Measurements from ENCODE around the gene ABCG4.
A peak's percentile ranks its signal among the peaks of the same experiment; 100 is the strongest.

Gene ABCG4

DNA sequence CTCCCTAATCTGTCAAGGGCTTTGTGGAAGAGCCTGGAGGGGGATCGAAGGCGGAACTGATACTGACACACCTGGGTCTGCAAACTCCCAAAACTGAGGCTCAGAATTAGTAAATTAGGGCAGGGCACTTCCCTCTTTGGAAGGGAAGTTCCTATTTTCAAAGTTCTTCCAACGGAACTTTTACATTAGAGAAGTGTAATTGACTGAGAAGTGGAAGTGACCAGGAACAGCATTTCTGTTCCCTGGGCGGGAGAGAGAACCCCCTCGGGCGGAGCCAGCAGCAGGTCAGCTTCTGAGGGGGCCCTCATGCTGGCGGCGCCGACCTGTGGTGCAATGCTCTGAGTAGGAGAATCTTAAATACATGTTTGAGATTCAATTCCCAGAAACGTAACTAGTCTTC, 56.2 kb downstream of the ABCG4 start:
- DNase-seq, result peak in 3 of 56 donors; percentile 11 to 18 (median 13)

DNA sequence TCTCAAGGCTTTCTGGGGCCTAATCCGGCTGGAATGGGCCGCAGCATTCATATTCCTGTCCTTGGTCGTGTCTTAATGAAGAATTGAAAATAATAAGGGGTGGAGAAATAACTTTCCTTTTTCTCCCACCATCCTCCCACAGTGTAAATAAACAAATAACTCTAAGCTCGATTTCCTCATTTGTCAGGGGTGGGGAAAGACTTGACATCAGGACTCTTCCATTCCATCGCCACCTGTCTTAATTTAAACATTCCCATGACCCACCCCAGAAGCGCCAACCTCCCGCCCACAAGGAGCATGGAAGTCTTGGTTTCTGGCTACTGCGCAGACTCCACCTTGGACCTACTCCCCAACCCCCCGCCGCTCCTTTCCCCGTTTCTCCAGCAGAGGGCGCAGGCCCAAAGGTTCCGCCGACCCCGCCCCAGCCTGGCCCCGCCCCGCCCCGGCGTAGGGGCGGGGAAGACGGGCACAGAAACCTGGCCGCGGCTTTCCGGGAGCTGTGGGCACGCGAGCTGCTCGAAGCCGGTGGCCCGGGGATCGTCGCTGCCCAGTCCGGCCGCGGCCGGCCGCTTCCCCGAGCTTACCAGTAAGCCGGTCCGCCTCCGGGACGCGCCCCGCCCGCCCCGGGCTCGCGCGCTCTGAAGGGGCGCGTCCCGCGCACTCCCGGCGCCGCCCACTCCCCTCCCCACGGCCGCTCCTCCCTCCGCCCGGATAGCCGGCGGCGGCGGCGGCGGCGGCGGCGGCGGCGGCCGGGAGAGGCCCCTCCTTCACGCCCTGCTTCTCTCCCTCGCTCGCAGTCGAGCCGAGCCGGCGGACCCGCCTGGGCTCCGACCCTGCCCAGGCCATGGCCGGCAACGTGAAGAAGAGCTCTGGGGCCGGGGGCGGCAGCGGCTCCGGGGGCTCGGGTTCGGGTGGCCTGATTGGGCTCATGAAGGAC, 57.0 kb downstream of the ABCG4 start, which contains the start of gene CBL:
CBL (plus strand) TSS at position 766 of the 937 bp plus-strand sequence; CDS start at position 845, 79 bp downstream.
- DNase-seq, result peak in 55 of 56 donors; percentile 49 to 97 (median 90)

DNA sequence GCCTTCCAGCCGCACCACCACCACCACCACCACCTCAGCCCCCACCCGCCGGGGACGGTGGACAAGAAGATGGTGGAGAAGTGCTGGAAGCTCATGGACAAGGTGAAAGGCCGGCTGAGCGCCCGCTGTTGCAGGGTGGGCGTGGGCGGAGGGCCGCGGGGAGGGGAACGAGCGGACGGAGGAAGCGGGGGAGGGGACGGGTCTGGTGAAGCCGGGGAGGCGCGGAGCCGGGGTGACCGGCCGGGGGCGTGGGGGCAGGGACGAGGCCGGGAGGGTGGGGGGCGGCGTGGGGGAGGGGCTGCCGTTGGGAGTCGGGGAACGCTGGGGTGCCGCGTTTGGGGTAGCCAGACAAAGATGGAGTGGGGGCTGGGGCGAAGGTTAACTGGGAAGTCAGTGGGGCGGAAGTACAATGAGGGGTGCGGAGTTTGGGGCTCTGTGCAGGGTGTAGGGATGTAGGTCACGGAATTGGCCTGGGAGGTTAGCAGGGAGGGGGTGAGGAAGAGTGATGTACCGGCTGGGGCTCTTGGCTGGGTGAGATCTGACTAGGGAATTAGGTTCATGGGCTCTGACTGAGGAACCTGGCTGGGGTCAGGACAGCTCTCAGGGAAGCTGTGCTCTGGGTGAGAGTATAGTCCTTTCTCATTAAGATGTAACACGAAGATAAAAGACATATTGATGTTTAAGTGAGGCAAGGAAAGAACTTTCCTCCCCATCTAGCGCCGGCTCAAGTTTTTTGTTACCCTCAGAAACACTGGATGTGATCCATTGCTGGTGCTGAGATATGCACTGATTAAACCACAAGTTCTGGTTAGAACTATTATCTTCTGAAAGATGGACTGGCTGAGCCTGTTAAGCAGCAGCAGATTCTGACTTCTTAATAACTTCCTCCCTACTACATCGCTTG, 57.9 kb downstream of the ABCG4 start:
- DNase-seq, result peak in 31 of 56 donors; percentile 15 to 73 (median 45)

DNA sequence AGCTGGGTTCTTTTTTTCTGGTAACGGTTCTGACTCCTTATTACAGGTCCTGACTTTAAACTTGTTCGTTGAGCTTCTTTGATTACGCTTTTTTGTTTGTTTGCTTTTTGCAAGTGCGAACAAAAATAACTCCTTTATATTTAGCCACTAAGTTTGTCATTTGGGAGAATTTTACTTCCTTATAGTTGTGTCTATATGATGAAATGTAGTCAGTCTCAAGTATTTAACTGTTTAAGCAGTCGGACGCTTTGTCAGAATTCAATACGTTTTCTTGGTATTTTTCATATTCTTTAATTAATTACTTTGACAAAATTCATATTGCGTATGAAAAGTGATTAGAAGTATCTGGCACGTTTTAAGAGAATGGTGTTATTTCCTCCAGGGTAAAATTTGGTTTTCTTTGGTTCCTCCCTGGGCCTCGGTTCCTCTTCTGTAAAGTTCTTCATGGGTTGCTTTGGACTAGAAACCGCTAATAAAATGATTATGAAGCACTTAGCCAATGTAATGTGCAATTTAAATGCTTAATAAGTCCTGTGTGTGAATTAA, 58.6 kb downstream of the ABCG4 start:
- DNase-seq, result no peak

DNA sequence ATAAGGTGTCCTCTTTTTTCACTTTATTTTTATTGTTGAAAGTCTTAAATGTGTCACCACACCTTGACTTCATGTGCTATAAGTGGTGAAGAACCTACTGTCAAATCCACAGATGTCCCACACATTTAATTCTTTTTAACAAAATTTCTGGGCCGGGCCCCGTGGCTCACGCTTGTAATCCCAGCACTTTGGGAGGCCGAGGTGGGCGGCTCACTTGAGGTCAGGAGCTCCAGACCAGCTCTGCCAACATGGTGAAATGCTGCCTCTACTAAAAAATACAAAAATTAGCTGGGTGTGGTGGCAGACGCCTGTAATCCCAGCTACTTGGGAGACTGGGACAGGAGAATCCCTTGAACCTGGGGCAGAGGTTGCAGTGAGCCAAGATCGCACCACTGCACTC, 60.3 kb downstream of the ABCG4 start:
- DNase-seq, result no peak

DNA sequence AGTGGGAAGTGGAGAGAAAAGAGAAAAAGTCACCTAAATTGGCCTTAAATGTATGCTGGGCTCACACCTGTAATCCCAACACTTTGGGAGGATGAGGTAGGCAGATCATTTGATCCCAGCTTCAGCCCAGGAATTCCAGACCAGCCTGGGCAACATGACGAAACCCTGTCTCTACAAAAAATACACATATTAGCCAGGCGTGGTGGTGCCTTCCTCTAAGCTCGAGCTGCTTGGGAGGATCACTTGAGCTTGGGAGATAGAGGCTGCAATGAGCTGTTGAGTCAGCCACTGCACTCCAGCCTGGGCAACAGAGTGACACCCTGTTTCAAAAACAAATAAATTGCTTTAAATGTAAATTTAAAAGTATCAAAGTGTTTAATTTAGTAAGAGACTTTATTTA, 61.2 kb downstream of the ABCG4 start:
- DNase-seq, result no peak
